Neural progenitor cell (in vitro differentiated cells): ENCODE results near the gene RXRA. TPM values are rescaled to one million over a fixed set of nuclear protein-coding genes. Genes with fewer than 3 reads are reported as not detected.
A peak's percentile ranks its signal among the peaks of the same experiment; 100 is the strongest.

Source experiments
- DNase-seq: peaks from one replicate; pipeline ENCODE4 v3.0.0-alpha.2; 2016; ENCODE audit warnings: low spot score
- H2AFZ ChIP-seq: fragments of 200-600 bp; sonication (generic); replicated peaks from 2 replicates; pipeline ENCODE4 v1.6.1; 2016; ENCODE audit warnings: antibody characterized with exemption
- H3F3A ChIP-seq: fragments of 200-600 bp; sonication (generic); 2 replicates; pipeline ENCODE4 v1.6.1; 2016; ENCODE audit warnings: antibody characterized with exemption, low read depth
- H3K27ac ChIP-seq: fragments of 200-600 bp; sonication (generic); 2 replicates; pipeline ENCODE4 v1.5.1; 2016; ENCODE audit warnings: mild to moderate bottlenecking
- H3K27me3 ChIP-seq: fragments of 200-600 bp; sonication (generic); 2 replicates; pipeline ENCODE4 v1.6.1; 2016; ENCODE audit warnings: mild to moderate bottlenecking, moderate library complexity
- H3K36me3 ChIP-seq: fragments of 200-600 bp; sonication (generic); 2 replicates; pipeline ENCODE4 v1.5.1; 2016
- H3K4me1 ChIP-seq: fragments of 200-600 bp; sonication (generic); 2 replicates; pipeline ENCODE4 v1.6.1; 2016; ENCODE audit warnings: mixed run types
- H3K4me2 ChIP-seq: fragments of 200-600 bp; sonication (generic); 2 replicates; pipeline ENCODE4 v1.6.1; 2016
- H3K4me3 ChIP-seq: fragments of 200-600 bp; sonication (generic); 2 replicates; pipeline ENCODE4 v1.5.1; 2016
- H3K79me2 ChIP-seq: fragments of 200-600 bp; sonication (generic); 2 replicates; pipeline ENCODE4 v1.6.1; 2016; ENCODE audit warnings: low read depth
- H3K9ac ChIP-seq: fragments of 200-600 bp; sonication (generic); 2 replicates; pipeline ENCODE4 v1.6.1; 2016
- H3K9me3 ChIP-seq: fragments of 200-600 bp; sonication (generic); 2 replicates; pipeline ENCODE4 v1.5.1; 2016; ENCODE audit warnings: low read depth
- H4K20me1 ChIP-seq: fragments of 200-600 bp; sonication (generic); 2 replicates; pipeline ENCODE4 v1.6.1; 2016; ENCODE audit warnings: low read depth
- H3K27ac Mint-ChIP-seq: 3 replicates; pipeline ENCODE4 v1.8.0; 2021; ENCODE audit warnings: mixed read lengths
- H3K27me3 Mint-ChIP-seq: 2 replicates; pipeline ENCODE4 v1.8.0; 2022; ENCODE audit warnings: low read depth, mild to moderate bottlenecking, inconsistent platforms, moderate library complexity, mixed read lengths; ENCODE audit not compliant: insufficient read depth
- H3K36me3 Mint-ChIP-seq: 3 replicates; pipeline ENCODE4 v1.8.0; 2021; ENCODE audit warnings: mixed read lengths
- H3K4me1 Mint-ChIP-seq: 3 replicates; pipeline ENCODE4 v1.8.0; 2021; ENCODE audit warnings: mixed read lengths
- H3K4me3 Mint-ChIP-seq: 3 replicates; pipeline ENCODE4 v1.8.0; 2021; ENCODE audit warnings: mild to moderate bottlenecking, moderate library complexity, mixed read lengths
- H3K9me3 Mint-ChIP-seq: 3 replicates; pipeline ENCODE4 v1.8.0; 2020; ENCODE audit warnings: mixed read lengths
- CTCF ChIP-seq: fragments of 200-600 bp; sonication (generic); IDR thresholded peaks from 2 replicates; pipeline ENCODE4 v1.5.1; 2017; ENCODE audit warnings: antibody characterized with exemption, mild to moderate bottlenecking
- EZH2 ChIP-seq: fragments of 200-600 bp; sonication (generic); IDR thresholded peaks from 2 replicates; pipeline ENCODE4 v1.6.1; 2017; ENCODE audit warnings: antibody characterized with exemption, mild to moderate bottlenecking, moderate library complexity
- EZH2phosphoT487 ChIP-seq: fragments of 200-600 bp; sonication (generic); IDR thresholded peaks from 2 replicates; pipeline ENCODE4 v1.6.1; 2017; ENCODE audit warnings: antibody characterized with exemption
- total RNA-seq: library from RNA; depleted of rRNA; stranded (reverse); fragments of >200 nt; gene quantifications from 2 replicates; pipeline ENCODE4 v1.2.3, GENCODE V29; 2015; ENCODE audit warnings: low replicate concordance

Gene RXRA
- total RNA-seq, 1 donor from 2014 or later = 11.6 TPM

GRCh38 chr9:134370213-134370492 lies 43.9 kb downstream of the RXRA start:
- H3K4me2 ChIP-seq = no peak overlapping the region
- H3K9ac ChIP-seq = no peak overlapping the region
- H3K27ac ChIP-seq = no peak overlapping the region
- H3K9me3 ChIP-seq = no peaks in the 10 kb centered on the region
- H3K79me2 ChIP-seq = peaks cover 78% of the 10 kb centered on the region
- DNase-seq = no peak
- no peak overlapping the region for H3K4me3 ChIP-seq
- no peak for TF ChIP-seq EZH2phosphoT487
- no peak for TF ChIP-seq CTCF
- no peak for TF ChIP-seq EZH2
- peaks cover 9% of the 10 kb centered on the region for H3F3A ChIP-seq
- H3K9me3 Mint-ChIP-seq = no peaks in the 10 kb centered on the region
- no peak overlapping the region for H3K4me3 Mint-ChIP-seq
- H4K20me1 ChIP-seq = peaks cover 94% of the 10 kb centered on the region
- H2AFZ ChIP-seq = no peak overlapping the region
- H3K36me3 Mint-ChIP-seq = no peaks in the 10 kb centered on the region
- H3K27ac Mint-ChIP-seq = peak overlapping the region; percentile 53
- peaks cover 24% of the 10 kb centered on the region for H3K4me1 ChIP-seq
- no peaks in the 10 kb centered on the region for H3K36me3 ChIP-seq
- peaks cover 26% of the 10 kb centered on the region for H3K4me1 Mint-ChIP-seq
- no peaks in the 10 kb centered on the region for H3K27me3 ChIP-seq
- peaks cover 4% of the 10 kb centered on the region for H3K27me3 Mint-ChIP-seq

GRCh38 chr9:134370638-134371037 lies 44.4 kb downstream of the RXRA start:
- Mint-ChIP-seq H3K9me3 (no peaks in the 10 kb centered on the region), H3K4me1 (peaks cover 26% of the 10 kb centered on the region), H3K27me3 (peaks cover 4% of the 10 kb centered on the region), H3K27ac (no peak overlapping the region), H3K4me3 (no peak overlapping the region), H3K36me3 (no peaks in the 10 kb centered on the region)
- no peak for DNase-seq
- peaks cover 23% of the 10 kb centered on the region for H3K4me1 ChIP-seq
- TF ChIP-seq EZH2phosphoT487 = no peak
- no peak for TF ChIP-seq EZH2
- no peak for TF ChIP-seq CTCF
- H3K79me2 ChIP-seq = peaks cover 78% of the 10 kb centered on the region
- H3K4me3 ChIP-seq = no peak overlapping the region
- H2AFZ ChIP-seq = no peak overlapping the region
- no peaks in the 10 kb centered on the region for H3K9me3 ChIP-seq
- no peak overlapping the region for H3K27ac ChIP-seq
- H4K20me1 ChIP-seq = peaks cover 94% of the 10 kb centered on the region
- H3K27me3 ChIP-seq = no peaks in the 10 kb centered on the region
- H3K9ac ChIP-seq = no peak overlapping the region
- H3K4me2 ChIP-seq = no peak overlapping the region
- peaks cover 9% of the 10 kb centered on the region for H3F3A ChIP-seq
- H3K36me3 ChIP-seq = no peaks in the 10 kb centered on the region

GRCh38 chr9:134371731-134372130 lies 45.5 kb downstream of the RXRA start:
- no peak overlapping the region for H2AFZ ChIP-seq
- peaks cover 17% of the 10 kb centered on the region for H3K4me1 ChIP-seq
- H4K20me1 ChIP-seq = peaks cover 94% of the 10 kb centered on the region

More at GRCh38 chr9:134371731-134372130, 45.5 kb downstream of the RXRA start:
- TF ChIP-seq CTCF (no peak), EZH2 (no peak), EZH2phosphoT487 (no peak)
- H3K9me3 Mint-ChIP-seq = no peaks in the 10 kb centered on the region
- H3K4me1 Mint-ChIP-seq = peaks cover 30% of the 10 kb centered on the region
- Histone ChIP-seq H3K36me3 (no peaks in the 10 kb centered on the region), H3F3A (peaks cover 9% of the 10 kb centered on the region), H3K4me3 (no peak overlapping the region), H3K27me3 (no peaks in the 10 kb centered on the region), H3K9ac (no peak overlapping the region), H3K4me2 (no peak overlapping the region), H3K79me2 (peaks cover 79% of the 10 kb centered on the region), H3K9me3 (no peaks in the 10 kb centered on the region), H3K27ac (no peak overlapping the region)
- H3K27me3 Mint-ChIP-seq = peaks cover 6% of the 10 kb centered on the region
- H3K36me3 Mint-ChIP-seq = no peaks in the 10 kb centered on the region
- no peak overlapping the region for H3K4me3 Mint-ChIP-seq
- no peak overlapping the region for H3K27ac Mint-ChIP-seq
- DNase-seq = no peak
